PC-3 (cell line): ENCODE measurements around the gene SEPTIN12. TPM values are rescaled to one million over a fixed set of nuclear protein-coding genes. Genes with fewer than 3 reads are reported as not detected.

Experiments
- ATAC-seq: fragments of 200-7000 bp; cut with Tn5 transposase; 2 replicates; pipeline ENCODE4 v1.9.1; 2020; ENCODE audit warnings: mild to moderate bottlenecking, moderate library complexity
- BruUV-seq: library from RNA; stranded (reverse); fragments of 400-500 nt; replicated peaks from 2 replicates; lab custom pipeline; 2021; lab: Mats Ljungman, UMichigan
- CTCF ChIA-PET: fragments of 300-600 bp; sonication (Branson Sonifier 250); formaldehyde crosslinking; loops from one replicate; lab custom pipeline; 2022; ENCODE audit warnings: antibody characterized with exemption; lab: Charles Lee
- POLR2A ChIA-PET: fragments of 300-600 bp; sonication (Branson Sonifier 250); formaldehyde crosslinking; loops from one replicate; lab custom pipeline; 2022; ENCODE audit warnings: antibody characterized with exemption; ENCODE audit not compliant: unreplicated experiment; lab: Charles Lee
- DNase-seq: peaks from one replicate; pipeline ENCODE4 v3.0.0-alpha.2; 2015
- H2AFZ ChIP-seq: fragments of 300-600 bp; sonication (generic); 2 replicates; pipeline ENCODE4 v1.6.0; 2016; ENCODE audit warnings: antibody characterized with exemption, low read length
- H3F3A ChIP-seq: fragments of 300-600 bp; sonication (generic); one replicate; pipeline ENCODE4 v1.6.0; 2017; ENCODE audit warnings: antibody characterized with exemption, low read length, control low read depth, mild to moderate bottlenecking; ENCODE audit not compliant: unreplicated experiment
- H3K27ac ChIP-seq: fragments of 300-600 bp; sonication (generic); 2 replicates; pipeline ENCODE4 v1.5.1; 2016; ENCODE audit warnings: mild to moderate bottlenecking, low read length
- H3K27me3 ChIP-seq: fragments of 300-600 bp; sonication (generic); 2 replicates; pipeline ENCODE4 v1.6.1; 2016; ENCODE audit warnings: low read length, mixed read lengths
- H3K36me3 ChIP-seq: fragments of 300-600 bp; sonication (generic); 2 replicates; pipeline ENCODE4 v1.6.1; 2016; ENCODE audit warnings: low read depth, mixed run types, low read length, mixed read lengths
- H3K4me1 ChIP-seq: fragments of 300-600 bp; sonication (generic); 2 replicates; pipeline ENCODE4 v1.5.1; 2016; ENCODE audit warnings: low read length; ENCODE audit not compliant: insufficient read depth
- H3K4me2 ChIP-seq: fragments of 300-600 bp; sonication (generic); 2 replicates; pipeline ENCODE4 v1.6.0; 2016; ENCODE audit warnings: low read length
- H3K4me3 ChIP-seq: fragments of 300-600 bp; sonication (generic); 2 replicates; pipeline ENCODE4 v1.5.1; 2016; ENCODE audit warnings: mild to moderate bottlenecking, low read length, mixed read lengths
- H3K79me2 ChIP-seq: fragments of 300-600 bp; sonication (generic); 2 replicates; pipeline ENCODE4 v1.6.1; 2017; ENCODE audit warnings: low read length, mixed read lengths
- H3K9ac ChIP-seq: fragments of 300-600 bp; sonication (generic); 2 replicates; pipeline ENCODE4 v1.6.0; 2016; ENCODE audit warnings: mild to moderate bottlenecking, low read length
- H3K9me2 ChIP-seq: fragments of 300-600 bp; sonication (generic); replicated peaks from 2 replicates; pipeline ENCODE4 v1.6.1; 2016; ENCODE audit warnings: mixed run types, low read length, mixed read lengths
- H3K9me3 ChIP-seq: fragments of 300-600 bp; sonication (generic); 2 replicates; pipeline ENCODE4 v1.6.1; 2016; ENCODE audit warnings: low read length, mixed read lengths
- H4K20me1 ChIP-seq: fragments of 300-600 bp; sonication (generic); 2 replicates; pipeline ENCODE4 v1.6.1; 2016; ENCODE audit warnings: low read length, mixed read lengths
- CTCF ChIP-seq: fragments of 300-600 bp; sonication (generic); conservative IDR thresholded peaks from 2 replicates; pipeline ENCODE4 v1.5.1; 2017; ENCODE audit warnings: antibody characterized with exemption, low read depth, mild to moderate bottlenecking, low read length
- EZH2 ChIP-seq: fragments of 300-600 bp; sonication (generic); IDR thresholded peaks from one replicate; pipeline ENCODE4 v1.6.1; 2017; ENCODE audit warnings: antibody characterized with exemption, mild to moderate bottlenecking, low read length; ENCODE audit not compliant: unreplicated experiment
- EZH2phosphoT487 ChIP-seq: fragments of 300-600 bp; sonication (generic); IDR thresholded peaks from 2 replicates; pipeline ENCODE4 v1.6.1; 2018; ENCODE audit warnings: mild to moderate bottlenecking, antibody characterized with exemption, low read length, borderline replicate concordance
- intact Hi-C: fragments of 100-400 bp; cut with micrococcal nuclease; formaldehyde crosslinking; loops from 2 replicates; pipeline ENCODE4 v1.9.0; 2023
- total RNA-seq: library from RNA; depleted of rRNA; stranded (reverse); fragments of >200 nt; gene quantifications from 2 replicates; pipeline ENCODE4 v1.2.3, GENCODE V29; 2014

Gene SEPTIN12
- total RNA-seq, 1 experiment from 2014 or later = not detected

DNA sequence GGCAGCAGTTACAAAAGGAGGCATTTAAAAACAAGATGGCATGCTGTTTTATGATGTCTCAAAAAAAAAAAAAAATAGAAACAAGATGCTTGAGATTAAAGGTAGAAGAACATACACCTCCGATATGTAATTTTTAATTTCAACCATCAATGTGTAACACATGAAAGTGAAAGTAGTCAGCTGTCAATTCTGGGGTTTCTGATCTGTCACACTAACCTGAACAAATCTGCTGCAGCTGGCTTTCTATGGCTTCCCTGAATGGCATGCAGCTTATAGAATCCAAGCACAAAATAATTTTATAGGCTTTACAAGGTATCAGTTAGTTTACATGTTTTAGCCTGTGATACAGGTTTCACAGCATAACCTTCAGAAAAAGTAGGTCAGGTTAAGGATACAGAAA is 45.4 kb upstream of the SEPTIN12 start:
- no peak overlapping the region for H3K9ac ChIP-seq
- POLR2A ChIA-PET = no interaction called here
- no peak for TF ChIP-seq CTCF
- no peak for TF ChIP-seq EZH2phosphoT487
- no peak for TF ChIP-seq EZH2
- intact Hi-C loops = no loop called here
- DNase-seq (no peak), ATAC-seq (no peak)
- no peak overlapping the region for H2AFZ ChIP-seq
- no peak overlapping the region for H3K4me2 ChIP-seq
- H3F3A ChIP-seq = no peaks in the 10 kb centered on the region
- no peak overlapping the region for H3K27ac ChIP-seq
- peaks cover 9% of the 10 kb centered on the region; the same call in 1 of the 2 replicates for H3K36me3 ChIP-seq
- CTCF ChIA-PET = no interaction called here
- H3K9me3 ChIP-seq = no peaks in the 10 kb centered on the region
- no peaks in the 10 kb centered on the region for H3K27me3 ChIP-seq
- no peaks in the 10 kb centered on the region for H3K9me2 ChIP-seq
- H3K79me2 ChIP-seq = 0 out of 2 replicates have a peak, but pooled peaks cover 9% of the 10 kb centered on the region
- BruUV-seq = no TSS peak
- no peak overlapping the region for H3K4me3 ChIP-seq
- H4K20me1 ChIP-seq = no peaks in the 10 kb centered on the region
- H3K4me1 ChIP-seq = no peaks in the 10 kb centered on the region

- Histone ChIP-seq H3K4me3 (no peak overlapping the region), H3K79me2 (0 out of 2 replicates have a peak, but pooled peaks cover 9% of the 10 kb centered on the region), H3F3A (no peaks in the 10 kb centered on the region), H3K9ac (no peak overlapping the region), H3K36me3 (peaks cover 9% of the 10 kb centered on the region; the same call in 1 of the 2 replicates), H3K4me2 (no peak overlapping the region), H2AFZ (no peak overlapping the region), H4K20me1 (no peaks in the 10 kb centered on the region), H3K9me2 (no peaks in the 10 kb centered on the region), H3K9me3 (no peaks in the 10 kb centered on the region), H3K4me1 (no peaks in the 10 kb centered on the region), H3K27me3 (no peaks in the 10 kb centered on the region), H3K27ac (no peak overlapping the region)
- ChIA-PET POLR2A (no interaction called here), CTCF (no interaction called here)
- BruUV-seq = no TSS peak
- DNase-seq (no peak), ATAC-seq (no peak)
- intact Hi-C loops = no loop called here
- TF ChIP-seq EZH2phosphoT487 (no peak), CTCF (no peak), EZH2 (no peak)
These were observed 44.7 kb upstream of the SEPTIN12 start for GRCh38 chr16:4832698-4833343.

DNA sequence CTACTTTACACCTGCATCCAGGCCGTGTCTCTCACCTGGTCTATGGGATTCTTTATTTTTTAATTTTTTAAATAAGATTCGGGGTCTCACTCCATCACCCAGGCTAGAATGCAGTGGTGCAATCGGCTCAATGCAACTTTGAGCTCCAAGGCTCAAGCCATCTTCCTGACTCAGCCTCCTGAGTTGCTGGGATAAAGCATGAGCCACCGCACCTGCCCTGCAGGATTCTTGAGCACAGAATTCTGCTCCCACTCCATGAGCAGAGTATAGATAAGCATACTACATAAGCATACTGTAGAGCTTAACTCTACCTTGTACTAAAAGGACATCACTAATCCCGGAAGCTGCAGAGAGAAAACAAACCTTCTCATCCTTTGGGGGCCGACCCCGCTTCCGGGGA is 43.5 kb upstream of the SEPTIN12 start:
- Histone ChIP-seq H3K27me3 (no peaks in the 10 kb centered on the region), H3K27ac (no peak overlapping the region), H3F3A (no peaks in the 10 kb centered on the region), H4K20me1 (no peaks in the 10 kb centered on the region), H3K4me1 (no peaks in the 10 kb centered on the region), H3K79me2 (0 out of 2 replicates have a peak, but pooled peaks cover 9% of the 10 kb centered on the region), H3K9me3 (no peaks in the 10 kb centered on the region), H3K9me2 (no peaks in the 10 kb centered on the region), H2AFZ (no peak overlapping the region), H3K9ac (no peak overlapping the region), H3K36me3 (peaks cover 17% of the 10 kb centered on the region; the same call in 1 of the 2 replicates), H3K4me2 (no peak overlapping the region), H3K4me3 (no peak overlapping the region)
- ChIA-PET CTCF (no interaction called here), POLR2A (no interaction called here)
- no peak for TF ChIP-seq EZH2phosphoT487
- TF ChIP-seq EZH2 = no peak
- TF ChIP-seq CTCF = no peak
- DNase-seq = no peak
- intact Hi-C loops = no loop called here
- ATAC-seq = no peak
- BruUV-seq = no TSS peak
